HepG2 (cell line): ENCODE results near the gene SPI1. TPM values are rescaled to one million over a fixed set of nuclear protein-coding genes. Genes with fewer than 3 reads are reported as not detected.
A peak's percentile ranks its signal among the peaks of the same experiment; 100 is the strongest.

Experiments
- BHLHE40 ChIP-seq: IDR thresholded peaks from 2 replicates; pipeline ENCODE4 v1.6.1; 2011; ENCODE audit warnings: low read length, improper control_type of control experiment
- CC2D1A ChIP-seq: sonication (generic); formaldehyde crosslinking; IDR thresholded peaks from 2 replicates; pipeline ENCODE4 v1.8.1; 2023; ENCODE audit warnings: mild to moderate bottlenecking, missing genetic modification reagents
- FOXP4 ChIP-seq: sonication (generic); formaldehyde crosslinking; IDR thresholded peaks from 2 replicates; pipeline ENCODE4 v1.4.0; 2020; ENCODE audit warnings: missing genetic modification reagents
- HDAC2 ChIP-seq: sonication (generic); formaldehyde crosslinking; IDR thresholded peaks from 2 replicates; pipeline ENCODE4 v1.4.0; 2020; ENCODE audit warnings: missing genetic modification reagents
- KDM5A ChIP-seq: fragments of 200-600 bp; sonication (generic); IDR thresholded peaks from 2 replicates; pipeline ENCODE4 v1.7.0; 2018; ENCODE audit warnings: antibody characterized with exemption, mild to moderate bottlenecking, low read length, borderline replicate concordance
- KLF12 ChIP-seq: sonication (generic); formaldehyde crosslinking; IDR thresholded peaks from 2 replicates; pipeline ENCODE4 v1.4.0; 2020; ENCODE audit warnings: missing genetic modification reagents, borderline replicate concordance
- MEIS2 ChIP-seq: sonication (generic); formaldehyde crosslinking; IDR thresholded peaks from 2 replicates; pipeline ENCODE4 v1.9.0; 2021; ENCODE audit warnings: mild to moderate bottlenecking, missing genetic modification reagents
- MTERF4 ChIP-seq: sonication (generic); formaldehyde crosslinking; IDR thresholded peaks from 2 replicates; pipeline ENCODE4 v1.8.0; 2023; ENCODE audit warnings: mild to moderate bottlenecking, missing genetic modification reagents
- REXO4 ChIP-seq: sonication (generic); formaldehyde crosslinking; IDR thresholded peaks from 2 replicates; pipeline ENCODE4 v1.8.0; 2022; ENCODE audit warnings: missing genetic modification reagents, mild to moderate bottlenecking, borderline replicate concordance
- SP140L ChIP-seq: sonication (generic); formaldehyde crosslinking; IDR thresholded peaks from 2 replicates; pipeline ENCODE4 v1.4.0; 2020; ENCODE audit warnings: missing genetic modification reagents, borderline replicate concordance
- TERF1 ChIP-seq: sonication (generic); formaldehyde crosslinking; IDR thresholded peaks from 2 replicates; pipeline ENCODE4 v1.8.0; 2022; ENCODE audit warnings: mild to moderate bottlenecking, missing genetic modification reagents, moderate library complexity
- UBTF ChIP-seq: sonication (generic); formaldehyde crosslinking; IDR thresholded peaks from 2 replicates; pipeline ENCODE4 v1.4.0; 2020; ENCODE audit warnings: mild to moderate bottlenecking, missing genetic modification reagents
- ZBTB42 ChIP-seq: sonication (generic); formaldehyde crosslinking; IDR thresholded peaks from 2 replicates; pipeline ENCODE4 v1.5.0; 2020; ENCODE audit warnings: mild to moderate bottlenecking, missing genetic modification reagents
- ZFX ChIP-seq: sonication (generic); formaldehyde crosslinking; IDR thresholded peaks from 2 replicates; pipeline ENCODE4 v1.4.0; 2020; ENCODE audit warnings: mild to moderate bottlenecking, low read depth, missing genetic modification reagents, moderate library complexity
- ZNF17 ChIP-seq: sonication (generic); formaldehyde crosslinking; IDR thresholded peaks from 2 replicates; pipeline ENCODE4 v1.5.0; 2020; ENCODE audit warnings: mild to moderate bottlenecking, missing genetic modification reagents
- ZNF205 ChIP-seq: IDR thresholded peaks from 2 replicates; pipeline ENCODE4 v1.6.1; 2018; ENCODE audit warnings: missing biosample characterization, missing genetic modification reagents
- ZNF343 ChIP-seq: sonication (generic); formaldehyde crosslinking; IDR thresholded peaks from 2 replicates; pipeline ENCODE4 v1.4.0; 2020; ENCODE audit warnings: mild to moderate bottlenecking, missing genetic modification reagents
- ZNF446 ChIP-seq: sonication (generic); formaldehyde crosslinking; IDR thresholded peaks from 2 replicates; pipeline ENCODE4 v1.5.0; 2020; ENCODE audit warnings: mild to moderate bottlenecking, missing genetic modification reagents
- ZNF512 ChIP-seq: sonication (generic); formaldehyde crosslinking; IDR thresholded peaks from 2 replicates; pipeline ENCODE4 v1.4.0; 2020; ENCODE audit warnings: mild to moderate bottlenecking, missing genetic modification reagents
- ZNF639 ChIP-seq: conservative IDR thresholded peaks from 2 replicates; pipeline ENCODE4 v1.6.1; 2018; ENCODE audit warnings: missing genetic modification reagents
- polyA plus RNA-seq, 8 experiments: library from polyadenylated mRNA; depleted of rRNA in 3 of 8; stranded (reverse) in 7 of 8; unstranded in 1 of 8; fragments of >200 nt; fragmentation: Illumina TruSeq in 4 of 8; extraction: Trizol in 4 of 8; gene quantifications; 2 replicates each; pipeline versions ENCODE4 v1.2.1 to v1.2.3, GENCODE V29; 2011 to 2016; ENCODE audit warnings: low read depth in 4 of 8, missing spikeins in 1 of 8, mixed read lengths in 1 of 8; ENCODE audit not compliant: insufficient read depth in 1 of 8
- total RNA-seq, 5 experiments: library from RNA; depleted of rRNA; stranded (reverse); fragments of >200 nt; fragmentation: Illumina TruSeq; extraction: Trizol; gene quantifications; 2 replicates each; pipeline ENCODE4 v1.2.3, GENCODE V29; 2016; ENCODE audit warnings: low read depth in 1 of 5

SPI1 gene
- total and polyA plus RNA-seq, 2 of the 13 experiments (the other 11 are each of a cell fraction or from before 2014, with no cell fraction given): not detected

- TF ChIP-seq TERF1 (no peak), KDM5A (no peak), MEIS2 (CRISPR knock-in tag) (no peak), MTERF4 (CRISPR knock-in tag) (no peak), FOXP4 (CRISPR knock-in tag) (no peak), ZBTB42 (CRISPR knock-in tag) (no peak), HDAC2 (CRISPR knock-in tag) (peak; percentile 21; the same call in 1 of the 2 replicates), ZNF205 (CRISPR knock-in tag) (no peak), ZNF446 (CRISPR knock-in tag) (no peak), SP140L (no peak), ZNF17 (CRISPR knock-in tag) (no peak), ZNF343 (CRISPR knock-in tag) (no peak), REXO4 (CRISPR knock-in tag) (no peak), ZNF512 (no peak), UBTF (CRISPR knock-in tag) (peak; percentile 40; the same call in 1 of the 2 replicates), KLF12 (no peak), ZFX (CRISPR knock-in tag) (peak; percentile 51), BHLHE40 (no peak), ZNF639 (CRISPR knock-in tag) (no peak), CC2D1A (no peak)
Observed at GRCh38 chr11:47373876-47374719, 4.2 kb downstream of the SPI1 start (continued).
